SK-N-SH treated with all-trans-retinoic acid at 6 μM for 48 hours (cell line): ENCODE measurements around the gene CACNA1B.

Experiments used
- ARNTL ChIP-seq: fragments of 450-650 bp; formaldehyde crosslinking; IDR thresholded peaks from 2 replicates; pipeline ENCODE4 v1.5.0; 2020; ENCODE audit warnings: low read depth, mild to moderate bottlenecking, moderate library complexity, borderline replicate concordance
- BACH2 ChIP-seq: fragments of 250-450 bp; sonication (Bioruptor Pico); IDR thresholded peaks from 2 replicates; pipeline ENCODE4 v1.9.0; 2021; ENCODE audit warnings: mild to moderate bottlenecking, borderline replicate concordance
- CREB5 ChIP-seq: fragments of 250-450 bp; sonication (Bioruptor Pico); IDR thresholded peaks from 2 replicates; pipeline ENCODE4 v1.5.1; 2020; ENCODE audit warnings: low read depth, mild to moderate bottlenecking, moderate library complexity
- PATZ1 ChIP-seq: fragments of 250-450 bp; sonication (Bioruptor Pico); IDR thresholded peaks from 2 replicates; pipeline ENCODE4 v1.8.0; 2020; ENCODE audit warnings: mild to moderate bottlenecking, moderate library complexity, borderline replicate concordance
- TOX ChIP-seq: fragments of 250-450 bp; sonication (Bioruptor Pico); IDR thresholded peaks from 2 replicates; pipeline ENCODE4 v1.8.0; 2021; ENCODE audit warnings: mild to moderate bottlenecking, moderate library complexity, borderline replicate concordance
- ZFP30 ChIP-seq: fragments of 450-650 bp; formaldehyde crosslinking; IDR thresholded peaks from 2 replicates; pipeline ENCODE4 v1.5.0; 2022; ENCODE audit warnings: mild to moderate bottlenecking, moderate library complexity
- ZNF565 ChIP-seq: fragments of 450-650 bp; formaldehyde crosslinking; conservative IDR thresholded peaks from 2 replicates; pipeline ENCODE4 v1.5.0; 2020; ENCODE audit warnings: low read depth, mild to moderate bottlenecking, moderate library complexity

DNA sequence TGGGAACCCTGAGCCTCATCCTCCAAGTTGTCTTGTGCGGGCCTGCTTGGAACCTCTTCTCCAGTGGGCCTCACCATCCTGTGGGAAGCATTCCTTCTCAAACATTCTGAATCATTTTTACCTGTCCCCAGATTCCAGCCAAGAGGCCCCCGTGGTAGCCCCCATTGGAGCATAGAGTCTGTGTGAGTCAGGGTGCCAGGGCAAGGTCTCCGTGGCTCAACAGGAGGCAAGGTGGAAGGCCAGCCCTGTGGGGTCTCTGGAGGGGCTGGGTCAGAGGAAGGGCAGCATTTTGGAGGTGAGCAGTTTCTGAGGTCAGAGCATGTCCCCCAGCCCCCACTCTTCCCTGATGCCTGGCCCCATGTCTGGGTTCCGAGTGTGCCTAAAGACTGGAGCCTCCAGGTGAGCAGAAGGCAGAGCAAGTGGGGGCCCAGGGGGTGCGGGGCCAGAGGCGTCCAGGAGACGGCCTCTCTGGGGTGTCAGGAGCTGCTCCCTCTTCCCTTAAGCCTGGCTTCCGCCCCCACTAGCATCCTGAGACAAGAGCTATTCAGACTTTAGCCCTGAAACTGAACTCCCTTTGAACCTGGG is 2.1 kb downstream of the CACNA1B start:
- TF ChIP-seq BACH2 (CRISPR knock-in tag) (no peak), ZFP30 (no peak), ARNTL (CRISPR knock-in tag) (no peak), CREB5 (no peak), TOX (no peak), PATZ1 (CRISPR knock-in tag) (no peak), ZNF565 (CRISPR knock-in tag) (no peak)
